ENCODE results near the gene ENO2.
"Not testable (repeated sequence)": the region's sequence is repeated elsewhere in the genome, so short reads cannot be mapped to it uniquely, and the experiment has no call there.

The ENO2 gene

GRCh38 chr12:6871052-6871957, 43.1 kb upstream of the ENO2 start:
- Histone ChIP-seq H3K36me3 (ENCODE audit: control insufficient read depth, insufficient read depth, low read length) (peaks cover 20% of the 10 kb centered on the region), H3K4me3 (ENCODE audit: insufficient read depth, low read depth, low read length) (peak overlapping the region; percentile 62), H3K27ac (ENCODE audit: insufficient read depth, low read depth, low read length, poor library complexity, severe bottlenecking) (no peak overlapping the region), H3K4me1 (ENCODE audit: control insufficient read depth, insufficient read depth, low read length) (peaks cover 12% of the 10 kb centered on the region), H3K9me3 (ENCODE audit: control insufficient read depth, low read length) (no peaks in the 10 kb centered on the region), H3K27me3 (ENCODE audit: control insufficient read depth, insufficient read depth, low read length, poor library complexity, severe bottlenecking) (no peaks in the 10 kb centered on the region)
- 88 to 89% methylated on average over 12 of the region's 12 CpGs for WGBS, 2 experiments

GRCh38 chr12:6872073-6873048, 42.0 kb upstream of the ENO2 start:
- Histone ChIP-seq H3K9me3 (ENCODE audit: control insufficient read depth, low read length) (no peaks in the 10 kb centered on the region), H3K4me1 (ENCODE audit: control insufficient read depth, insufficient read depth, low read length) (peaks cover 5% of the 10 kb centered on the region), H3K27me3 (ENCODE audit: control insufficient read depth, insufficient read depth, low read length, poor library complexity, severe bottlenecking) (no peaks in the 10 kb centered on the region), H3K4me3 (ENCODE audit: insufficient read depth, low read depth, low read length) (peak overlapping the region; percentile 62), H3K36me3 (ENCODE audit: control insufficient read depth, insufficient read depth, low read length) (peaks cover 20% of the 10 kb centered on the region), H3K27ac (ENCODE audit: insufficient read depth, low read depth, low read length, poor library complexity, severe bottlenecking) (peak overlapping the region; percentile 30)
- WGBS, 2 experiments = 7 to 8% methylated on average over 40 of the region's 40 CpGs

- Histone ChIP-seq H3K27ac (ENCODE audit: insufficient read depth, low read depth, low read length, poor library complexity, severe bottlenecking) (peak within 1 kb of the TSS; percentile 82), H3K4me3 (ENCODE audit: insufficient read depth, low read depth, low read length) (peak within 1 kb of the TSS; percentile 62), H3K36me3 (ENCODE audit: control insufficient read depth, insufficient read depth, low read length) (peaks cover 20% of the 10 kb centered on the region), H3K9me3 (ENCODE audit: control insufficient read depth, low read length) (no peaks in the 10 kb centered on the region), H3K27me3 (ENCODE audit: control insufficient read depth, insufficient read depth, low read length, poor library complexity, severe bottlenecking) (no peaks in the 10 kb centered on the region), H3K4me1 (ENCODE audit: control insufficient read depth, insufficient read depth, low read length) (peaks cover 5% of the 10 kb centered on the region)
- WGBS, 2 experiments = 1% methylated on average over 66 of the region's 66 CpGs
Measured at GRCh38 chr12:6873094-6874014, 41.0 kb upstream of the ENO2 start, which contains the start of gene SPSB2. TSS of gene SPSB2 (minus strand) at chr12:6873303. CDS start at chr12:6872901, 402 bp downstream.

GRCh38 chr12:6874015-6874368, 40.4 kb upstream of the ENO2 start:
- Histone ChIP-seq H3K36me3 (ENCODE audit: control insufficient read depth, insufficient read depth, low read length) (peaks cover 20% of the 10 kb centered on the region), H3K27ac (ENCODE audit: insufficient read depth, low read depth, low read length, poor library complexity, severe bottlenecking) (peak overlapping the region; percentile 82), H3K4me3 (ENCODE audit: insufficient read depth, low read depth, low read length) (peak overlapping the region; percentile 62)
- not testable (repeated sequence) for H3K9me3 ChIP-seq (ENCODE audit: control insufficient read depth, low read length); H3K27me3 ChIP-seq (ENCODE audit: control insufficient read depth, insufficient read depth, low read length, poor library complexity, severe bottlenecking); H3K4me1 ChIP-seq (ENCODE audit: control insufficient read depth, insufficient read depth, low read length)
- WGBS, 2 experiments = 68 to 70% methylated on average over 9 of the region's 9 CpGs

GRCh38 chr12:6879824-6880223, 34.6 kb upstream of the ENO2 start:
- not testable (repeated sequence) for H3K27ac ChIP-seq (ENCODE audit: insufficient read depth, low read depth, low read length, poor library complexity, severe bottlenecking); H3K4me3 ChIP-seq (ENCODE audit: insufficient read depth, low read depth, low read length); H3K4me1 ChIP-seq (ENCODE audit: control insufficient read depth, insufficient read depth, low read length); H3K27me3 ChIP-seq (ENCODE audit: control insufficient read depth, insufficient read depth, low read length, poor library complexity, severe bottlenecking); H3K36me3 ChIP-seq (ENCODE audit: control insufficient read depth, insufficient read depth, low read length); H3K9me3 ChIP-seq (ENCODE audit: control insufficient read depth, low read length)
- WGBS, 2 experiments = 92 to 94% methylated on average over 10 to 11 of the region's 11 CpGs

GRCh38 chr12:6883252-6883651, 31.1 kb upstream of the ENO2 start:
- Histone ChIP-seq H3K4me1 (ENCODE audit: control insufficient read depth, insufficient read depth, low read length) (peaks cover 6% of the 10 kb centered on the region), H3K27me3 (ENCODE audit: control insufficient read depth, insufficient read depth, low read length, poor library complexity, severe bottlenecking) (no peaks in the 10 kb centered on the region), H3K9me3 (ENCODE audit: control insufficient read depth, low read length) (no peaks in the 10 kb centered on the region), H3K4me3 (ENCODE audit: insufficient read depth, low read depth, low read length) (no peak overlapping the region), H3K27ac (ENCODE audit: insufficient read depth, low read depth, low read length, poor library complexity, severe bottlenecking) (no peak overlapping the region), H3K36me3 (ENCODE audit: control insufficient read depth, insufficient read depth, low read length) (no peaks in the 10 kb centered on the region)
- WGBS, 2 experiments = 90 to 96% methylated on average over 5 of the region's 5 CpGs

GRCh38 chr12:6883683-6884082, 30.7 kb upstream of the ENO2 start:
- Histone ChIP-seq H3K4me3 (ENCODE audit: insufficient read depth, low read depth, low read length) (no peak overlapping the region), H3K27me3 (ENCODE audit: control insufficient read depth, insufficient read depth, low read length, poor library complexity, severe bottlenecking) (no peaks in the 10 kb centered on the region), H3K36me3 (ENCODE audit: control insufficient read depth, insufficient read depth, low read length) (no peaks in the 10 kb centered on the region), H3K27ac (ENCODE audit: insufficient read depth, low read depth, low read length, poor library complexity, severe bottlenecking) (no peak overlapping the region), H3K4me1 (ENCODE audit: control insufficient read depth, insufficient read depth, low read length) (peaks cover 6% of the 10 kb centered on the region), H3K9me3 (ENCODE audit: control insufficient read depth, low read length) (no peaks in the 10 kb centered on the region)
- 95 to 97% methylated on average over 11 of the region's 11 CpGs for WGBS, 2 experiments

GRCh38 chr12:6884539-6884938, 29.8 kb upstream of the ENO2 start:
- Histone ChIP-seq H3K4me1 (ENCODE audit: control insufficient read depth, insufficient read depth, low read length) (peaks cover 6% of the 10 kb centered on the region), H3K27me3 (ENCODE audit: control insufficient read depth, insufficient read depth, low read length, poor library complexity, severe bottlenecking) (no peaks in the 10 kb centered on the region), H3K4me3 (ENCODE audit: insufficient read depth, low read depth, low read length) (no peak overlapping the region), H3K36me3 (ENCODE audit: control insufficient read depth, insufficient read depth, low read length) (no peaks in the 10 kb centered on the region), H3K27ac (ENCODE audit: insufficient read depth, low read depth, low read length, poor library complexity, severe bottlenecking) (no peak overlapping the region), H3K9me3 (ENCODE audit: control insufficient read depth, low read length) (no peaks in the 10 kb centered on the region)
- 83 to 86% methylated on average over 22 of the region's 22 CpGs for WGBS, 2 experiments

- H3K9me3 ChIP-seq (ENCODE audit: control insufficient read depth, low read length); H3K36me3 ChIP-seq (ENCODE audit: control insufficient read depth, insufficient read depth, low read length); H3K4me1 ChIP-seq (ENCODE audit: control insufficient read depth, insufficient read depth, low read length); H3K27me3 ChIP-seq (ENCODE audit: control insufficient read depth, insufficient read depth, low read length, poor library complexity, severe bottlenecking); H3K27ac ChIP-seq (ENCODE audit: insufficient read depth, low read depth, low read length, poor library complexity, severe bottlenecking); H3K4me3 ChIP-seq (ENCODE audit: insufficient read depth, low read depth, low read length): not testable (repeated sequence)
- WGBS, 2 experiments = 37 to 44% methylated on average over 11 of the region's 15 CpGs
Measured at GRCh38 chr12:6886206-6886999, 28.0 kb upstream of the ENO2 start.
